Hypothalamus (tissue), 51 donors: ENCODE measurements around the gene BEND3.
"Not testable (repeated sequence)": the region's sequence is repeated elsewhere in the genome, so short reads cannot be mapped to it uniquely, and the experiment has no call there.

Source experiments
- DNase-seq, 51 donors: peaks; one replicate each; lab custom pipeline; 2025; lab: John Stamatoyannopoulos, UW

BEND3 gene

DNA sequence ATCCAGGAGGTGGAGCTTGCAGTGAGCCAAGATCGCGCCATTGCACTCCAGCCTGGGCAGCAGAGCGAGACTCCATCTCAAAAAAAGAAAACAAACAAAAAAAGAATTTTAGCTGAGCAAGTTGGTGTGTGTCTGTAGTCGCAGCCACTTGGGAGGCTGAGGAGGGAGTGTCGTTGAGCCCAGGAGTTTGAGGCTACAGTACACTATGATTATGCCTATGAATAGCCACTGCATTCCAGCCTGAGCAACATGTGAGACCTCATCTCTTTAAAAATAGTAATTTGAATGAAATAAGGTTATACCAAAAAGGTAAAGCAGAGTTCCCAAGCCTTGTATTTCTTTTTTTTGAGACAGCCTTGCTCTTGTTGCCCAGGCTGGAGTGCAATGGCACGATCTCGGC, 67.5 kb downstream of the BEND3 start:
- no peak for DNase-seq

DNA sequence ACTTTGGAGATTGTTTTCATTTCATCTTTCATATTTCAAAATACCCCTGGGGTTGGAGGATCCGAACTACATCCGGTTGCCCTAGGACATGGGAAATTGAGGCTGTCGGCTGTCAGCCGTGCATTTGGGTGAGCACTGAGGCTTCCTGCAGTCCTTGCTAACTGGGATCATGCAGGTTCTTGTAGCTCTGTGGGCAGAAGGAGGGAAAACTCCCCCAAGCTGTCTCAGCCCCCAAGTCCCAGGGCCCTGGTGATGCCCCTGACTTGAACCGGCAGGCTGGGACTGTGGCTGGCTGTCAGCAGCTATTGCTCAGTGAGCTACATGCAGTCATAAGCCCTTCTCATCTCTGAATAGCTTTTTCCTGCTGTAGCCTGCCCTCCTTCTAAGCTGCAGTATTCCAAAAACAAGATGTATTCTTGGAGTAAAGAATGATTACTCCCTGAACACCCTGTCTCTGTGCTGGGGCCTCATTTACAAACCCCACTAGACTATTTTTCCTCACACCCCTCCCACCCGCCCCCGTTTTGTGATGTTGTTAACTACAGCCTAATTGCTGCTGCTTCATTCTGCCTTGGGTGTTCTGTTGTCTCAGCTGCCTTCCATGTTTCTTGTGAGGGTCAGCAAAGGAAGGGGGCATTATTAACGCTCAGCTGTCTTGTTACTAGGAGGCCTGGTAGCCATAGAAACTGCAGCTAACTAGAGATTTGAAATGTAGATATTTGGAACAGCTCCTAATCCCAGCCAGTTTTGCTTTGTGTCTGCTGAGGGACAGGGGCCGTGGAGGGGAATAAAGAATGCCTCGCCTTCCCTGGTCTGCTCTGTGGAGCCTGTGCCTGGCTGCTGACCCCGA, 69.3 kb downstream of the BEND3 start:
- DNase-seq = peak in 13 of 51 donors; percentile 4 to 76 (median 21)

DNA sequence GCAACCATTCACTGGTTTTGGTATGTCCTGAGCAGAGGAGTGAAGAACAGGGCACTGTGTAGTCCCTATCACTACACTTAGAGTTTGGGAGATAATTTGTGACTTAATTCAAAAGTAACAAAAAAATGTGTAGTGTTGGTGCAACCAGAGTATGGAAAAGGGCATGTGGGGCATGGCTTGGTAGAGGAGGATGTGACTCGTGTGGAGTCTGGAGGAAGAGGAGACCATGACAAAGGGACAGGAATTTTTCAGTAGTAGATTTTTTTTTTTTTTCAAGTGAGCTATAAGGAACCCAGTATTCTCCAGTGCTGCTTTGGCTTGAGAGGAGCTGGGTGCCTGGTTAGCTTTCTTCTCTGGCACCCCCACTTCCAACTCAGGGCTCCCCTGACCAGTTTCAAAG, 82.2 kb downstream of the BEND3 start:
- no peak for DNase-seq

DNA sequence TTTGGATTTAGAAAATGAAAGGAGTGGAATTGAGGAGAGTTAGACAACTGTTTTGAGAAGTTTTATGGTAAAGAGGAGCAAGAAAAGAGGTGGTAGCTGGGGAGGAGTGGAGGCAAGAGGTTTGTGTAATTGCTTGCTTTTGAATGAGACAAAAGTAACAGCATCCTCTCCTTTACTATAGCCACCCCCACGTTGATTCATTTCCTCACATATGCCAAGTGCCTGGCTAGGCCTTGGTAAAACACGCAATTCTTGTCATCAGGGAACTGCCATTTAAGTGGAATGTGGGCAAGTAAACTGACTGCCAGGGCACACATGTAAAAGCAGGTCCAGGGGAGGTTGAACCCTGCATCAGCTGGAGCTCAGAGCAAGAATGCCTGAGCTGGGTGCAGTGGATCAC, 83.3 kb downstream of the BEND3 start:
- DNase-seq = peak in 1 of 51 donors; percentile 12

DNA sequence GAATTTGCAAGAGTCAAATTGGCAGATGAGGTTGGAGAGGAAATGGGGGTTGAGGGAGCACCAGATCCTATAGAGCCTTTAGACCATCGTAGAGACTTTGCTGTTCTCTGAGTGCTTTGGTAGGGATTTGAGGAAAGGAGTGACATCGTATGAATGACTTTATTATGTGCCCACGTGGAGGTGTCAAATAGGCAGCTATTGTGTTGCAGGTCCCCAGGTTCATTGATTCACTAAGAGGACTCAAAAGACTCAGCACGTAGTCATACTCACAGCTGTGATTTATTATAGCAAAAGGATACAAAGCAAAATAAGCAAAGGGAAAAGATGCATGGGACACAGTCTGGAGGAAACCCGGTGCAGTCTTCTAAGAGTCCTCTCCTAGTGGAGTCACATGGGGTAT, 85.2 kb downstream of the BEND3 start:
- DNase-seq = no peak

DNA sequence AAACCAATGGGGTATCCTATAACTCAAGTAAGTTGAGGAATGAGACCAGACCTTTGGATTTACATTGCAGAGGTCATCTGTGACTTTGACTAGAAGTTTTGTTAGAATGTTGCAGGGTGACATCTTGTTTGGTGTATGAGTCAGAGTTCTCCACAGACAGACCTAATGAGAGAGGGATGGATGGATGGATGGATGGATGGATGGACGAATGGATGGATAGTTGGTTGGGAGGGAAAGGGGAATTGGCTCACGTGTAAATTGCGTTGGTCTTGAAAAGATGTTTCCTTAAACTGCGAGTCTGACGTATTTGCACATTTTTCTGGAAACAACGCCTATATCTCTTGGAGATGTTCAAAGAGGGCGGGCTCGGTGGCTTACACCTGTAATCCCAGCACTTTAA, 88.3 kb downstream of the BEND3 start:
- DNase-seq = no peak

DNA sequence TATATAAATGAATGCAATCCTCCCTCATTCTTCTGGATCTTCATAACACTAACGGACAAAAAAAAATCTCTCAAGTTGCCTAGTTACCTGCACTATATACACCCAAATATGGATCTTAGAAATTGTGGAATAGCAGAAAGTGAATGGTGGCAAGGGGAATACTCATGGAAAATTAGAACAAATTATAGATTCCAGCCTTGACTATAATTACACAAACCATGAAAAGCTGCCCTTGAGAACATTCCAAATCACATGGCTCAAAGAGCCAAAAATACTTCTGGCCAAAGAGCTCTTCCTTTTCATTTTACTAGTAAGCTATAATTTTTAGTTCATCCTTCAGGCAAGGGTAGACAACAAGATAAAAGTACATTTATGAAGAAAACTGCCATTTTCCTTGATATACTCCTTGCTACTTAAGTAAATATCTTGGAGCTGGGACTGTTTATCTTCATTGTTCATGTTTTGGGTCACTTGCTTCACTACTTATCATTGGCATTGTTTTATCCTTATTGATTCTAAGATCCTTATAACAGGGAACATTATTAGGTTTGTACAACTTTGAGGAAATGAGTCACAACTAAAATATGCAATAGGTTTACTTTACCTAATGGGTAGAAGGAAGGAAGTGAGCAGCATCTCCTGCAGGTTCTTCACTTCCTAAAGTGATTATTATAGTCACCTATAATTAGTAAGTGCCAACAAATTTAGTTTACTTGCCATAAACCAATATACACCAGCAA, 93.7 kb downstream of the BEND3 start:
- DNase-seq = no peak

DNA sequence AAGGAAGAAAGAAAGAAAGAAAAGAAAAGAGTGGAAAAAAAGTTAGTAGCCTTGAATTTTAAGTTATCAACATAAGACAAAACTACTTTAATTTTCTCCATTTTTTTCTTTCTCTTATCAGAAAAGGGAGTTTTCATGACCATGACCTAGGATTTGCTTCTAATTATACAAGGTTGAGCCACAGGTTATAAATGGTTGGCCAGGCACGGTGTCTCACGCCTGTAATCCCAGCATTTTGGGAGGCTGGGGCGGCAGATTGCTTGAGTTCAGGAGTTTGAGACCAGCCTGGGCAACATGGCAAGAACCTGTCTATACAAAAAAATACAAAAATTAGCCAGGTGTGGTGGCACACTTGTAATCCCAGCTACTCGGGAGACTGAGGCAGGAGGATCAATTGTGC, 95.1 kb downstream of the BEND3 start:
- no peak for DNase-seq

DNA sequence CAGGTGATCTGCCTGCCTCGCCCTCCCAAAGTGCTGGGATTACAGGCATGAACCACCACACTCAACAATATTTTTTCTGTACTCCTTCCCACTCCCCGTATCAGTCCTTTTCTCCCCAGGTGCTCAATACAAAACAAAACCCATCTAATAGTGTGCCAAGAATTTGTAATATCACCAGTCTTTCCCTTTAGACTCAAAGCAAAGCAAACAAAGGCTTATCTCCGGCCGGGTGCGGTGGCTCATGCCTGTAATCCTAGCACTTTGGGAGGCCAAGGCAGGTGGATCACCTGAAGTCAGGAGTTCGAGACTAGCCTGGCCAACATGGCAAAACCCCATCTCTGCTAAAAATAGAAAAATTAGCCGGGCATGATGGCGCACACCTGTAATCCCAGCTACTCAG, 95.7 kb downstream of the BEND3 start:
- not testable (repeated sequence) for DNase-seq

DNA sequence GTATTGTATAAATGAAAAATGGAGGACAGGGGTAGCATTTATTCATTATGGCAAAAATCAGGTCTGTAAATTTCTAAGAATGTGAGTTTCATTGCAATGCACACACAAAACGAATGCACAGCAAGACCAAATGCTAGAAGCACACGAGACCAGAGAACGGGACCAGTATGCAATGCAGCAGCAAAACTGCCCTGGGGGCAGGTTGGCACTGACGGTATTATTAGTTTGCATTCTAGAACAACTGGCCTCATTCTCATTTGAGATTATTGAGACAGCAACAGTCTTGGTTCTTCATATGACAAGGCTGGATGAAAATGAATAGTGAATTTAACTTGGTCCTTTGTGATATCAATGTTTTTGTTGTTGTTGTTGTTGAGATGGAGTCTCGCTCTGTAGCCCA, 96.3 kb downstream of the BEND3 start:
- DNase-seq = no peak
